GM10847 (cell line): ENCODE data around the gene CCNK.

Source experiments
- POLR2A ChIP-seq: IDR thresholded peaks from 2 replicates; pipeline ENCODE4 v1.6.1; 2011; ENCODE audit not compliant: insufficient read length; ENCODE audit errors: extremely low read depth

The CCNK gene

DNA sequence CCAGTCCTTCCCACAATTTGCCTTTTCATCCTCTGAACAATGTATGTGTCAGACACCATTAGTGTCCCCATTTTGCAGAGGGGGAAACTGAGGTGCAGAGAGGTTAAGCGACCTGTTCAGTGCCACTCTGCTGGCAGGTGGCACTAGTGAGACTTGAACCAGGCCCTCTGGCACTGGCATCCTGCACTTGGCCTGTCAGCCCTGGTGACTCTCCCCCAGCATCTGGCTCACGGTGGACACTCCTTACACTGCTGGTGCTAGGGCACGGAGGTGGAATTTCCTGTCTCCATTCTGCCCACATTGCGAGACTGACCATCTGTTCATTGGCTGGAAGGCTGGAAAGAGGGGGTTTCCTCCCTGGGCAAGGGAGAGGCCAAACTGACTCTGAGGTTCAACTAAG lies 48.7 kb downstream of the CCNK start:
- TF ChIP-seq POLR2A, result no peak

DNA sequence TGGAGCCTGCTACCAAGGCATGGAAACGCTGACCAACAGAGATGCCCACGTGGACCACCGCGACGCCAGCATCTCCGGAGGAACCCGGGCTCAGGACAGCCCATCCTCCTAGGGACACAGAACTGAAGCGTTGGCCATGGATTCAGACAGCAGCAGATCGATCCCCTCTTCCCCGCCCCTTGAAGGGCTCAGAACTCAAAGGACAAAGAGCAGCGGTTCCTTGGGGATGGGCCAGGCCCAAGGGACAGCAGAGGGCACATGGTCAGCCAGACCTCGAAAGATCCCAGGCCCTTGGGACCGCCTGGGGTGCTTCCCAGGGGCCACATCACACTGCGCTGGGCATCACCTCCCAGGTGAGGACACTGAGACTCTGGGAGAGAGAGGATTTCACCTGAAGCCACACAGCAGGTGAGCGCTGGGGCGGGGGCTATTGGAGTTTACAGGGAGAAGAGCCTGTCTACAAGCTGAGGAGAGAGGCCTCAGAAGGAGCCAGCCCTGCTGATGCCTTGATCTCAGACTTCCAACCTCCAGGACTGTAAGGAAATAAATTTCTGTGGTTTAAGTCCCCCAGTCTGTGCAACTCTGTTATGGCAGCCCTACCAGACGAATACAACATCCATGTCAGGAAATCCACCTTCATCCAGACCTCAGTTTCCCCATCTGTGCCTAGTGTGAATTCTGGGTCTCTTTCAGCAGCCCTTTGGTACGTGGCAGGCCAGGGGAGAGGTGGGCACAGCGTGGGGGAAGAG lies 49.4 kb downstream of the CCNK start:
- TF ChIP-seq POLR2A, result no peak

DNA sequence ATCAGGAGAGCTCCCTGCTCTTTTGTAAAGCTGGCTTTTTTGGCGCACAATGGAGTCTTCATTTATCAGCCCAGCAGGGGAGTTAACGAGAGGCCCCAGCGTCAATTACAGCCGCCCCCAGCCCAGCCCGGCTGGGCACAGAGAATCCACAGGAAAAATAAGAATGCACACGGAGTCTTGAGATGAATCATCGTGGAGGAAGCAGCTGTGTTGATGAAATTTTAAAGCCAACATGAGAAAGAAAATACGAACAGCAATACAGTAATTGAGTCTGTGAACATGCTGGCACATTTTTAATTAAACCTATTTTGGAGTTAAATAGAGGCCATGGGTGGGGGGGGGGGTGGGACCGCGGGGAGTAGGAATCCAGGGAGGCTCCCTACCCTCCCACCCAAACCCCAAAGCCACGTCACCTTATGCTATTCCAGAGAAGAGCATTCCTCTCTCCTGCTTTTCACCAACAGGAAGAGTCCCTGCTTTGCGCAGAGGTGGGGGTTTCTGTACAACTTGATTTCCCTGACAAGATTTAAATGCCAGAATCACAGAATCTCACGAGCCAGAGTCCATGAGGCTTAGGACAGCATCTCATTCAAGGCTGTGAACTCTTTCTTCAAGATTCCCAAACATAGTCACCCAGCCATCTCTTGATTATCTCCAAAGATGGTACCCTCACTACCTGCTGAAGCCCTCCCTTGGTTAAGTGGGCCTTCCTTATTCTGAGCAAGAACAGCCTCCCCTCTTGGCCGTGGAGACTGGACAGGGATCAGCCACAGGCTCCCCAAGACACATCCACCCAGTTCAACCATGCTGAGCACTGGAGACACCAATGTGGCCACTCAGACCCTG lies 50.3 kb downstream of the CCNK start:
- TF ChIP-seq POLR2A, result no peak

DNA sequence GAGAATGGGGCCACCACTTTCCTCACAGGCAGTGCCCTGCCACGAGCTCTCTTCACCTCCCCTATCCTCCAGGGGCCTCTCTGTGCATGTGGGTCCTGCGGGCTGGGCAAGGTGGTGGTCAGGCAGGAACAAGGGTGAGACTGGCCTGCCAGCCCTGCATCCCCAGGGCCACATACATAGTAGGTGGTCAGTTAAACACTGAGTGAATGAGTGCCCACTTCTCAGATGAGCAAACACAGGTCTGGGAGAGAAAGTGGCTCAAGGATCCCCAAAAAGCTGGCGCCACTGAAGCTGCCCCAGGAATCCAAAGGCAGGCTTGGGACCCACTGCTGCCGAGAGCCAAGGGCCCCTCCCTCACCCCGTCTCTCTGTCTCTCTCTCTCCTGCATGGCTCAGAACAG lies 51.1 kb downstream of the CCNK start:
- TF ChIP-seq POLR2A, result no peak

- TF ChIP-seq POLR2A, result no peak
Observed at GRCh38 chr14:99534333-99534732, 53.1 kb downstream of the CCNK start.

GRCh38 chr14:99534863-99535262 lies 53.7 kb downstream of the CCNK start:
- TF ChIP-seq POLR2A, result no peak

- no peak for TF ChIP-seq POLR2A
Observed at GRCh38 chr14:99535448-99535847, 54.2 kb downstream of the CCNK start.

DNA sequence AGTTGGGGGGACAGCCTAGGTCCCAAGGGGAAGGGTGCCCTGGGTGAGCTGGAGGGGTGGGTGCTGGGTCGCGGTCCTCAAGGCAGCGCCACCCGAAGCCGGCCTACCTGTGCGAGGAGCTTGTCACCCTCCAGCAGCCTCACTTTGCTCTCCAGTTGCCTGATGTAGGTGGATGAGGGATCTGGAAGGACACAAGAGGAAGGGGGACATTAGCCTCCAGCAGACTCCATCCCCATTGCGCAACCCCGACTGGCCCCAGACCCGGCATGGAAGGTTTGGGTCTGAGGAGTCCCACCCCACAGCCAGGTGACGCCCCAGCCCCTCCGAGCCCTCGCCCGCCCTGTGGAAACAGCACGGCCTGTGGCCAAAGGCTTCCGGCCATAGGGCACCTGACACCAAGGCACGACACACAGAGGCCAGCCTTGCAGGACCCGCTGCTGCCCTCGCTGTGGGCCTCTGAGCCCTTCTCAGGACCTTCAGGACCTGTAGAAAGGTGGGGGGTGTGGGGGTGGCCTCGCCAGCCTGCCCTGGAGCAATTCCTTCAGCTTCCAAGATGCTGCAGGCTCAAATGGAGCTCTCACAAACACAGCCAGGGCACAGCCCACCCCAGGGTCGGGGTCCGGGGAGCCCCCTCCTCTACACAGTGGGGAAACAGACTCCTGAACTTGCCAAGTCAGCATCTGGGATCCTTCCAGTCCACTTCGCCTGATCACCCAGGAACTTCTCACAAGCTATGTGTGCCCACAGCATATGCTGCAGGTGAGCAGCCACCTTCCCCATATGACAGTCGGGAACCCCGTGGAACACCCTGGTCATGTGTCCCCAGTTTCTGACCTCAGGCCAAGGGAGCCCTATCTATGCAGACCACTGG lies 54.9 kb downstream of the CCNK start:
- no peak for TF ChIP-seq POLR2A

GRCh38 chr14:99537399-99537798 lies 56.2 kb downstream of the CCNK start:
- TF ChIP-seq POLR2A, result no peak

DNA sequence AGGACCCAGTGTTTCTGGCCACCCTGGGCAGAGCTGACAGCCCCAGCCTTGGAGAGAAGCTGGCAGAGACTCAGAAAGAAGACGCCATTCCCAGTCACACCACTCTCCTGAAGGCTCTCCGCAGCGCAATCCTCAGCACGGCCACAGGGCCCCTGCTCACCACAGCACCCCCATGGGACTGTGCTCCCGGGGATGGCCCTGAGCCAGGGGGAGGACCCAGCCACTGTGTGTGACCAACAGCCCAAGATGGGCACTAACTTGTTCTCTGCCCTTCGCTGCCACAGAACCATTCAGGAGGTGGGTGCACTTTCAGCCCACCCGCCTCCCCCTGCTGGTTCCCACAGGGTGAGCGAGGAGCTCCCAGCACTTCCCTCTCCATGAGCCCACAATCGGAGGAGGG lies 57.1 kb downstream of the CCNK start:
- TF ChIP-seq POLR2A, result no peak

- no peak for TF ChIP-seq POLR2A
Observed at GRCh38 chr14:99538733-99539132, 57.5 kb downstream of the CCNK start.

DNA sequence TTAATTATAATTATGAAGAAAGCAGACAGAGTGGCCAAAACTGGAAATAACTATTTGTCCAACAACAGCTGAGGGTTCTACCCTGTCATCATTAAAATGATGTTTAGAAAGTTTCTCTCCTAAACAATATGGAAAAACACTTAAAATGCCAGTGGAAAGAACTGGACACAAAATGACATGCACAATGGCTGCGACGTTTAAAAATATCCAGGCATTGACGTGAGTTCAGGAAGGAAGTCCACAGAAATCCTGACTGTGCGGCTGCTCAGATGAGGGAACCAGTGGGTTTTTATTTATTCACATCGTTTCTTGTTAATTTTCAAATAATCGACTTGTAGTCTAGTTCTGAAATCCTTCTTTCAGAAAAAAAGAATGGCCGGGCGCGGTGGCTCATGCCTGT lies 58.3 kb downstream of the CCNK start:
- TF ChIP-seq POLR2A, result no peak

- TF ChIP-seq POLR2A, result no peak
Observed at GRCh38 chr14:99540196-99541032, 59.2 kb downstream of the CCNK start.

DNA sequence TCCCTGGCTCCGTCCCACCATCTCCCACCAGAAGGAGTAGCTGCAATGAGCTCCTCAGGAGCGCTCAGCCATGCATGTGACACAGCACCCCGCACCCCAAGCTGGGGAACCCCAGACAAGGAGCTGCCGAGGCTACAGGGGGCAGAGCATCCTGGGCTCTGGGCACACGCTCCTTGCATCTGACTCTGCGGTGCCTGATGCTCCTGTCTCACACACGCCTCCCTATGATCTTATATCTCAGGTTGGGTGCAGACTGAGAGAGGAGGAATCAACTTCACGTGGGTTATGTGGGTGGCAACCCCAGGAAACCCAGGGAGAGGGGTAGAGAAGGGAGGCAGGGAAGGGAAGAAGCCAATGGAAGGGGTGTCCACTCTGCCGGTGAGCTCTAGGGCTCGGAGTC lies 60.0 kb downstream of the CCNK start:
- TF ChIP-seq POLR2A, result no peak
